Neural crest cell (in vitro differentiated cells): ENCODE data around the gene NANS. TPM values are rescaled to one million over a fixed set of nuclear protein-coding genes. Genes with fewer than 3 reads are reported as not detected.
A peak's percentile ranks its signal among the peaks of the same experiment; 100 is the strongest.

Experiments used
- DNase-seq: peaks from one replicate; pipeline ENCODE4 v3.0.0; 2021; ENCODE audit warnings: low read depth, mixed read lengths, low spot score
- H3K27ac Mint-ChIP-seq: one replicate; pipeline ENCODE4 v1.8.0; 2021; ENCODE audit warnings: mild to moderate bottlenecking, mixed read lengths; ENCODE audit not compliant: unreplicated experiment
- H3K27me3 Mint-ChIP-seq: 2 replicates; pipeline ENCODE4 v1.8.0; 2021; ENCODE audit warnings: low read depth, mild to moderate bottlenecking, mixed read lengths
- H3K36me3 Mint-ChIP-seq: 2 replicates; pipeline ENCODE4 v1.8.0; 2021; ENCODE audit warnings: low read depth, mild to moderate bottlenecking, mixed read lengths
- H3K4me1 Mint-ChIP-seq: 2 replicates; pipeline ENCODE4 v1.8.0; 2021; ENCODE audit warnings: mixed read lengths
- H3K4me3 Mint-ChIP-seq: one replicate; pipeline ENCODE4 v1.8.0; 2021; ENCODE audit warnings: mild to moderate bottlenecking, mixed read lengths
- H3K9me3 Mint-ChIP-seq: 2 replicates; pipeline ENCODE4 v1.8.0; 2021; ENCODE audit warnings: mixed read lengths
- total RNA-seq: library from RNA; stranded (reverse); gene quantifications from 2 replicates; pipeline ENCODE4 v1.2.1, GENCODE V29; 2021
- TF ChIP-seq, protein P1 (sequence below): fragments of 200-600 bp; sonication (generic); conservative IDR thresholded peaks from 2 replicates; pipeline ENCODE4 v1.5.0; 2021; ENCODE audit warnings: antibody characterized with exemption, mild to moderate bottlenecking

NANS gene
- total RNA-seq, 1 donor from 2014 or later: 39.6 TPM

DNA sequence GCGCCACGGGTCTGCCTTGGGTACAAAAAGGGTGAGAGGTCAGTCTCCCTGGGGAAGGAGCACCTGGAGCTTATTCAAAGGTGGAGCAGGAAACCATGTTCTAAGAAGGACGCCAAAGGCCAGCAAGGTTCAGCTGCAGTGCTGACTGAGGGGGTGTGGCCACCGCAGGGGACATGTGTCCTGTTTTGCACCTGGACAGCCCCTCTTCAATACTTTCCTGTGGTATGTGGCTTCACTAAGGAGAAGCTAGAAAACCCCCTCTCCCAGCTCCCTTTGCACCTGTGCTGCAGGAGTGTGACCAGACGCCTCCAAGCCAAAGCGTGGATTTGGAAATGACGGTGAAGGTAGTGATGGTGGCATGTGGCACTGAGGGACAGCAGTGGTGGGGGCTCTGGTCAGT is 38.9 kb downstream of the NANS start:
- Mint-ChIP-seq H3K4me3 (no peak overlapping the region), H3K27ac (no peak overlapping the region), H3K9me3 (no peaks in the 10 kb centered on the region), H3K36me3 (no peaks in the 10 kb centered on the region), H3K27me3 (peaks cover 3% of the 10 kb centered on the region), H3K4me1 (no peaks in the 10 kb centered on the region)
- DNase-seq: no peak
- TF ChIP-seq, protein P1, sequence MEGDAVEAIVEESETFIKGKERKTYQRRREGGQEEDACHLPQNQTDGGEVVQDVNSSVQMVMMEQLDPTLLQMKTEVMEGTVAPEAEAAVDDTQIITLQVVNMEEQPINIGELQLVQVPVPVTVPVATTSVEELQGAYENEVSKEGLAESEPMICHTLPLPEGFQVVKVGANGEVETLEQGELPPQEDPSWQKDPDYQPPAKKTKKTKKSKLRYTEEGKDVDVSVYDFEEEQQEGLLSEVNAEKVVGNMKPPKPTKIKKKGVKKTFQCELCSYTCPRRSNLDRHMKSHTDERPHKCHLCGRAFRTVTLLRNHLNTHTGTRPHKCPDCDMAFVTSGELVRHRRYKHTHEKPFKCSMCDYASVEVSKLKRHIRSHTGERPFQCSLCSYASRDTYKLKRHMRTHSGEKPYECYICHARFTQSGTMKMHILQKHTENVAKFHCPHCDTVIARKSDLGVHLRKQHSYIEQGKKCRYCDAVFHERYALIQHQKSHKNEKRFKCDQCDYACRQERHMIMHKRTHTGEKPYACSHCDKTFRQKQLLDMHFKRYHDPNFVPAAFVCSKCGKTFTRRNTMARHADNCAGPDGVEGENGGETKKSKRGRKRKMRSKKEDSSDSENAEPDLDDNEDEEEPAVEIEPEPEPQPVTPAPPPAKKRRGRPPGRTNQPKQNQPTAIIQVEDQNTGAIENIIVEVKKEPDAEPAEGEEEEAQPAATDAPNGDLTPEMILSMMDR: no peak

DNA sequence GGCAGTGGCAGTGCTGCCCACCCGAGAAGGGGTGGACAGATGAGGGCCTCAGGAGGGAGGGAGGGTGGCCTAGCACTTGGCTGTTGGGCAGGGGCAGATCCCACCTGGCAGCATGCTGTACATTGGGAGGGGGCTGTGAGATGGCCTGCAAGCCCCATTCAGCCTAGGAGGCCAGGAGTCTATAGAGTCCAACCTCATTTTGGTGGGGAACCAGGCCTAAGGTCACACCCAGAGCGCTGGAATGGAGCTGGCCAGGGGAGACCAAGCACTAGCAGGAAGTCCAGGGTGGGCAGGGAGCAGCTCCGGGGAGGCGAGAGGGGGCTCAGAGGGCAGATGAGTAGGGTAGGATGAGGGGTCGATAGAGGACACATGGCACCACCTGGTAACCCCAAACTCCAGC is 39.6 kb downstream of the NANS start:
- H3K27me3 Mint-ChIP-seq: peaks cover 3% of the 10 kb centered on the region
- H3K36me3 Mint-ChIP-seq: no peaks in the 10 kb centered on the region
- H3K27ac Mint-ChIP-seq: peak overlapping the region; percentile 57
- H3K4me1 Mint-ChIP-seq: no peaks in the 10 kb centered on the region
- no peak for DNase-seq
- no peaks in the 10 kb centered on the region for H3K9me3 Mint-ChIP-seq
- no peak overlapping the region for H3K4me3 Mint-ChIP-seq
- TF ChIP-seq, protein P1: no peak

DNA sequence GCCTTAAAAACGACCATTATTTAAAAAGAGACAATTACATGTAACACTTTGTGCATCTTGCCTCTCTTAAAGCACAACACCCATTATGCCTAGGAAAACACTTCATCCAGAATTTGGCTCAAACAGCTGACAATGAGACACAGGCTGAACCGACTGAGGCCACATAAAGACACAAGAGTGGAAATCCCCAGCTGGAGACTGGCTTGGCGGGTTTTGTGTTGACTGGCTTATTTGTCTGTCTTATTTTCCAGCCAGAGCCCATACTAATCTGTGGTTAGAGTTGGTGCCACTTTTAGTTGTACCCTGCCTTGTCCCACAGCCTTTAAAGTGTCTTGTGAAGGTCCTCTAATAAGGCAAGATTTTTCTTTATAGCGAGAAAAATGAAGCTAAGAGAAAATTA is 41.3 kb downstream of the NANS start:
- DNase-seq: no peak
- Mint-ChIP-seq H3K36me3 (no peaks in the 10 kb centered on the region), H3K4me1 (peaks cover 6% of the 10 kb centered on the region), H3K9me3 (no peaks in the 10 kb centered on the region), H3K27me3 (no peaks in the 10 kb centered on the region), H3K27ac (no peak overlapping the region), H3K4me3 (no peak overlapping the region)
- TF ChIP-seq, protein P1: no peak

- TF ChIP-seq, protein P1: no peak
- no peak overlapping the region for H3K27ac Mint-ChIP-seq
- H3K9me3 Mint-ChIP-seq: no peaks in the 10 kb centered on the region
These were observed 42.8 kb downstream of the NANS start for GRCh38 chr9:98099346-98099745.

GRCh38 chr9:98099898-98100297 is 43.4 kb downstream of the NANS start:
- Mint-ChIP-seq H3K9me3 (no peaks in the 10 kb centered on the region), H3K4me3 (no peak overlapping the region), H3K27ac (no peak overlapping the region), H3K4me1 (peaks cover 6% of the 10 kb centered on the region), H3K36me3 (no peaks in the 10 kb centered on the region), H3K27me3 (no peaks in the 10 kb centered on the region)
- DNase-seq: no peak
- TF ChIP-seq, protein P1: no peak

More at GRCh38 chr9:98099346-98099745, 42.8 kb downstream of the NANS start:
- no peaks in the 10 kb centered on the region for H3K36me3 Mint-ChIP-seq
- peaks cover 6% of the 10 kb centered on the region for H3K4me1 Mint-ChIP-seq
- H3K27me3 Mint-ChIP-seq: no peaks in the 10 kb centered on the region
- H3K4me3 Mint-ChIP-seq: no peak overlapping the region
- no peak for DNase-seq

DNA sequence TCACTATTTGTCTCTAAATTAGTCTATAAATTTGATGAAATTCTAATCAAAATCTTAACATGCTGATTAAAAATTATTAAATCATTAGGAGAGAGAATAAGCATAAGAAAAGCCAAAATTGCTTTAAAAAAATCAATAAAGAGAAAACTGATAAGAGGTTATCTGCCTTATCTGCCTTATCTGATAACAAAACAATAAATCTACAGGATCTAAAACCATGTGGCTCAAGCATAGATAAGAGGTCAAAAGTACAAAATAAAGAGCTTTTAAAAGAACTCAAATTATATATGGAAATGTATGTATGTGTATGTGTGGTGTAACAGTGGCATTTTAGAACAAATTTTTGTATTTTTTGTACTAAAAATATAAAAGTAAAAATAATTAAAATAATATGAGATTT is 43.9 kb downstream of the NANS start:
- H3K36me3 Mint-ChIP-seq: no peaks in the 10 kb centered on the region
- no peak overlapping the region for H3K4me3 Mint-ChIP-seq
- H3K4me1 Mint-ChIP-seq: peaks cover 6% of the 10 kb centered on the region
- TF ChIP-seq, protein P1: no peak
- no peak for DNase-seq
- H3K27me3 Mint-ChIP-seq: no peaks in the 10 kb centered on the region
- H3K27ac Mint-ChIP-seq: no peak overlapping the region
- H3K9me3 Mint-ChIP-seq: no peaks in the 10 kb centered on the region
